HepG2 (cell line): ENCODE results near the gene SDC4. TPM values are rescaled to one million over a fixed set of nuclear protein-coding genes. Genes with fewer than 3 reads are reported as not detected.

Experiments
- AGO2 ChIP-seq: fragments of 200-400 bp; formaldehyde crosslinking; optimal IDR thresholded peaks from 2 replicates; pipeline ENCODE3; 2017; ENCODE audit warnings: mild to moderate bottlenecking, low read depth, low read length, moderate library complexity
- DNMT3B ChIP-seq: conservative IDR thresholded peaks from 2 replicates; pipeline ENCODE4 v1.6.1; 2016; ENCODE audit warnings: missing biosample characterization, control low read depth
- IRX3 ChIP-seq: sonication (generic); formaldehyde crosslinking; IDR thresholded peaks from 2 replicates; pipeline ENCODE4 v1.8.1; 2023; ENCODE audit warnings: mild to moderate bottlenecking, low read depth, missing genetic modification reagents, borderline replicate concordance
- ISX ChIP-seq: sonication (generic); formaldehyde crosslinking; conservative IDR thresholded peaks from 2 replicates; pipeline ENCODE4 v1.5.0; 2020; ENCODE audit warnings: missing genetic modification reagents
- NCOA5 ChIP-seq: sonication (generic); formaldehyde crosslinking; IDR thresholded peaks from 2 replicates; pipeline ENCODE4 v1.4.0; 2020; ENCODE audit warnings: missing genetic modification reagents
- NFE2L2 ChIP-seq: fragments of 150-350 bp; IDR thresholded peaks from 2 replicates; pipeline ENCODE4 v1.6.1; 2014; ENCODE audit warnings: low read length
- NFYC ChIP-seq: IDR thresholded peaks from 2 replicates; pipeline ENCODE4 v1.6.1; 2016; ENCODE audit warnings: missing genetic modification reagents, missing compliant biosample characterization
- NR1H2 ChIP-seq: sonication (generic); formaldehyde crosslinking; IDR thresholded peaks from 2 replicates; pipeline ENCODE4 v1.8.1; 2022; ENCODE audit warnings: low read depth, missing genetic modification reagents, borderline replicate concordance
- RELA ChIP-seq: sonication (generic); formaldehyde crosslinking; IDR thresholded peaks from 2 replicates; pipeline ENCODE4 v1.4.0; 2020; ENCODE audit warnings: missing genetic modification reagents
- SCMH1 ChIP-seq: sonication (generic); formaldehyde crosslinking; IDR thresholded peaks from 2 replicates; pipeline ENCODE4 v1.9.0; 2021; ENCODE audit warnings: missing genetic modification reagents, mild to moderate bottlenecking, borderline replicate concordance
- YEATS4 ChIP-seq: sonication (generic); formaldehyde crosslinking; IDR thresholded peaks from 2 replicates; pipeline ENCODE4 v1.4.0; 2020; ENCODE audit warnings: missing genetic modification reagents, borderline replicate concordance
- ZFP90 ChIP-seq: sonication (generic); formaldehyde crosslinking; IDR thresholded peaks from 2 replicates; pipeline ENCODE4 v1.8.0; 2022; ENCODE audit warnings: missing genetic modification reagents, mild to moderate bottlenecking, inconsistent platforms, borderline replicate concordance
- ZFYVE20 ChIP-seq: sonication (generic); formaldehyde crosslinking; IDR thresholded peaks from 2 replicates; pipeline ENCODE4 v1.8.0; 2023; ENCODE audit warnings: low read depth, mild to moderate bottlenecking, moderate library complexity, missing genetic modification reagents, borderline replicate concordance
- ZNF101 ChIP-seq: sonication (generic); formaldehyde crosslinking; IDR thresholded peaks from 2 replicates; pipeline ENCODE4 v1.4.0; 2020; ENCODE audit warnings: mild to moderate bottlenecking, low read depth, missing genetic modification reagents, borderline replicate concordance
- ZNF121 ChIP-seq: sonication (generic); formaldehyde crosslinking; IDR thresholded peaks from 2 replicates; pipeline ENCODE4 v1.5.0; 2020; ENCODE audit warnings: mild to moderate bottlenecking, missing genetic modification reagents
- ZNF251 ChIP-seq: sonication (generic); formaldehyde crosslinking; IDR thresholded peaks from 2 replicates; pipeline ENCODE4 v1.9.0; 2021; ENCODE audit warnings: mild to moderate bottlenecking, missing genetic modification reagents
- ZNF720 ChIP-seq: sonication (generic); formaldehyde crosslinking; IDR thresholded peaks from 2 replicates; pipeline ENCODE4 v1.4.0; 2020; ENCODE audit warnings: missing genetic modification reagents
- ZNF761 ChIP-seq: sonication (generic); formaldehyde crosslinking; conservative IDR thresholded peaks from 2 replicates; pipeline ENCODE4 v1.4.0; 2020; ENCODE audit warnings: mild to moderate bottlenecking, missing genetic modification reagents
- ZNF773 ChIP-seq: sonication (generic); formaldehyde crosslinking; IDR thresholded peaks from 2 replicates; pipeline ENCODE4 v1.4.0; 2020; ENCODE audit warnings: missing genetic modification reagents, borderline replicate concordance
- polyA plus RNA-seq, 8 experiments: library from polyadenylated mRNA; depleted of rRNA in 3 of 8; stranded (reverse) in 7 of 8; unstranded in 1 of 8; fragments of >200 nt; fragmentation: Illumina TruSeq in 4 of 8; extraction: Trizol in 4 of 8; gene quantifications; 2 replicates each; pipeline versions ENCODE4 v1.2.1 to v1.2.3, GENCODE V29; 2011 to 2016; ENCODE audit warnings: low read depth in 4 of 8, missing spikeins in 1 of 8, mixed read lengths in 1 of 8; ENCODE audit not compliant: insufficient read depth in 1 of 8
- total RNA-seq, 5 experiments: library from RNA; depleted of rRNA; stranded (reverse); fragments of >200 nt; fragmentation: Illumina TruSeq; extraction: Trizol; gene quantifications; 2 replicates each; pipeline ENCODE4 v1.2.3, GENCODE V29; 2016; ENCODE audit warnings: low read depth in 1 of 5
- TF ChIP-seq, protein P1 (sequence below): sonication (generic); formaldehyde crosslinking; conservative IDR thresholded peaks from 2 replicates; pipeline ENCODE4 v1.8.0; 2022; ENCODE audit warnings: mild to moderate bottlenecking, moderate library complexity, missing genetic modification reagents
- TF ChIP-seq, protein P2 (sequence below): sonication (generic); formaldehyde crosslinking; IDR thresholded peaks from 2 replicates; pipeline ENCODE4 v1.4.0; 2020; ENCODE audit warnings: missing genetic modification reagents
- TF ChIP-seq, protein P3 (sequence below): sonication (generic); formaldehyde crosslinking; IDR thresholded peaks from 2 replicates; pipeline ENCODE4 v1.4.0; 2020; ENCODE audit warnings: missing genetic modification reagents; ENCODE audit errors: not compliant biosample characterization
- TF ChIP-seq, protein P4 (sequence below): sonication (generic); formaldehyde crosslinking; IDR thresholded peaks from 2 replicates; pipeline ENCODE4 v1.5.1; 2020; ENCODE audit warnings: mild to moderate bottlenecking, moderate library complexity, missing genetic modification reagents
- TF ChIP-seq, protein P5 (sequence below): sonication (generic); formaldehyde crosslinking; IDR thresholded peaks from 2 replicates; pipeline ENCODE4 v1.4.0; 2020; ENCODE audit warnings: mild to moderate bottlenecking, missing genetic modification reagents
- TF ChIP-seq, protein P6 (sequence below): IDR thresholded peaks from 2 replicates; pipeline ENCODE4 v1.6.1; 2016; ENCODE audit warnings: mild to moderate bottlenecking, missing biosample characterization, missing genetic modification reagents

Gene SDC4
- total and polyA plus RNA-seq, 2 of the 13 experiments (the other 11 are each of a cell fraction or from before 2014, with no cell fraction given), result 49.0 to 65.1 TPM

- TF ChIP-seq SCMH1 (no peak), ZNF720 (no peak), ZNF761 (CRISPR knock-in tag) (no peak; the same call in 1 of the 2 replicates), NFYC (no peak), NCOA5 (CRISPR knock-in tag) (no peak), ZNF773 (CRISPR knock-in tag) (no peak), ZNF101 (CRISPR knock-in tag) (no peak), NR1H2 (no peak), YEATS4 (CRISPR knock-in tag) (no peak; the same call in 1 of the 2 replicates), ZFYVE20 (no peak), AGO2 (no peak), ISX (no peak), NFE2L2 (no peak), RELA (no peak; the same call in 1 of the 2 replicates), DNMT3B (CRISPR knock-in tag) (no peak), ZFP90 (CRISPR knock-in tag) (no peak), IRX3 (no peak), ZNF251 (CRISPR knock-in tag) (no peak), ZNF121 (CRISPR knock-in tag) (no peak)
- TF ChIP-seq, protein P1, sequence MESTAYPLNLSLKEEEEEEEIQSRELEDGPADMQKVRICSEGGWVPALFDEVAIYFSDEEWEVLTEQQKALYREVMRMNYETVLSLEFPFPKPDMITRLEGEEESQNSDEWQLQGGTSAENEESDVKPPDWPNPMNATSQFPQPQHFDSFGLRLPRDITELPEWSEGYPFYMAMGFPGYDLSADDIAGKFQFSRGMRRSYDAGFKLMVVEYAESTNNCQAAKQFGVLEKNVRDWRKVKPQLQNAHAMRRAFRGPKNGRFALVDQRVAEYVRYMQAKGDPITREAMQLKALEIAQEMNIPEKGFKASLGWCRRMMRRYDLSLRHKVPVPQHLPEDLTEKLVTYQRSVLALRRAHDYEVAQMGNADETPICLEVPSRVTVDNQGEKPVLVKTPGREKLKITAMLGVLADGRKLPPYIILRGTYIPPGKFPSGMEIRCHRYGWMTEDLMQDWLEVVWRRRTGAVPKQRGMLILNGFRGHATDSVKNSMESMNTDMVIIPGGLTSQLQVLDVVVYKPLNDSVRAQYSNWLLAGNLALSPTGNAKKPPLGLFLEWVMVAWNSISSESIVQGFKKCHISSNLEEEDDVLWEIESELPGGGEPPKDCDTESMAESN (CRISPR knock-in tag), result no peak
- TF ChIP-seq, protein P2, sequence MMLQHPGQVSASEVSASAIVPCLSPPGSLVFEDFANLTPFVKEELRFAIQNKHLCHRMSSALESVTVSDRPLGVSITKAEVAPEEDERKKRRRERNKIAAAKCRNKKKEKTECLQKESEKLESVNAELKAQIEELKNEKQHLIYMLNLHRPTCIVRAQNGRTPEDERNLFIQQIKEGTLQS (CRISPR knock-in tag), result no peak
- TF ChIP-seq, protein P3, sequence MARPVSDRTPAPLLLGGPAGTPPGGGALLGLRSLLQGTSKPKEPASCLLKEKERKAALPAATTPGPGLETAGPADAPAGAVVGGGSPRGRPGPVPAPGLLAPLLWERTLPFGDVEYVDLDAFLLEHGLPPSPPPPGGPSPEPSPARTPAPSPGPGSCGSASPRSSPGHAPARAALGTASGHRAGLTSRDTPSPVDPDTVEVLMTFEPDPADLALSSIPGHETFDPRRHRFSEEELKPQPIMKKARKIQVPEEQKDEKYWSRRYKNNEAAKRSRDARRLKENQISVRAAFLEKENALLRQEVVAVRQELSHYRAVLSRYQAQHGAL (CRISPR knock-in tag), result no peak
- TF ChIP-seq, protein P4, sequence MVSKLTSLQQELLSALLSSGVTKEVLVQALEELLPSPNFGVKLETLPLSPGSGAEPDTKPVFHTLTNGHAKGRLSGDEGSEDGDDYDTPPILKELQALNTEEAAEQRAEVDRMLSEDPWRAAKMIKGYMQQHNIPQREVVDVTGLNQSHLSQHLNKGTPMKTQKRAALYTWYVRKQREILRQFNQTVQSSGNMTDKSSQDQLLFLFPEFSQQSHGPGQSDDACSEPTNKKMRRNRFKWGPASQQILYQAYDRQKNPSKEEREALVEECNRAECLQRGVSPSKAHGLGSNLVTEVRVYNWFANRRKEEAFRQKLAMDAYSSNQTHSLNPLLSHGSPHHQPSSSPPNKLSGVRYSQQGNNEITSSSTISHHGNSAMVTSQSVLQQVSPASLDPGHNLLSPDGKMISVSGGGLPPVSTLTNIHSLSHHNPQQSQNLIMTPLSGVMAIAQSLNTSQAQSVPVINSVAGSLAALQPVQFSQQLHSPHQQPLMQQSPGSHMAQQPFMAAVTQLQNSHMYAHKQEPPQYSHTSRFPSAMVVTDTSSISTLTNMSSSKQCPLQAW (CRISPR knock-in tag), result no peak
- TF ChIP-seq, protein P5, sequence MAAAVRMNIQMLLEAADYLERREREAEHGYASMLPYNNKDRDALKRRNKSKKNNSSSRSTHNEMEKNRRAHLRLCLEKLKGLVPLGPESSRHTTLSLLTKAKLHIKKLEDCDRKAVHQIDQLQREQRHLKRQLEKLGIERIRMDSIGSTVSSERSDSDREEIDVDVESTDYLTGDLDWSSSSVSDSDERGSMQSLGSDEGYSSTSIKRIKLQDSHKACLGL (CRISPR knock-in tag), result no peak; the same call in 1 of the 2 replicates
- TF ChIP-seq, protein P6, sequence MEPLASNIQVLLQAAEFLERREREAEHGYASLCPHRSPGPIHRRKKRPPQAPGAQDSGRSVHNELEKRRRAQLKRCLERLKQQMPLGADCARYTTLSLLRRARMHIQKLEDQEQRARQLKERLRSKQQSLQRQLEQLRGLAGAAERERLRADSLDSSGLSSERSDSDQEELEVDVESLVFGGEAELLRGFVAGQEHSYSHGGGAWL (CRISPR knock-in tag), result no peak
These were observed 10.3 kb upstream of the SDC4 start (continued) for GRCh38 chr20:45358282-45359068.
